Measurements from ENCODE around the gene MED13L.

MED13L gene

GRCh38 chr12:116213885-116214527 lies 63.5 kb downstream of the MED13L start:
- no peak for DNase-seq (ENCODE audit: low spot score)

- DNase-seq (ENCODE audit: low spot score) = no peak
These were observed 64.5 kb downstream of the MED13L start for GRCh38 chr12:116213014-116213413.

GRCh38 chr12:116210762-116211161 lies 66.7 kb downstream of the MED13L start:
- no peak for DNase-seq (ENCODE audit: low spot score)

GRCh38 chr12:116210131-116210530 lies 67.4 kb downstream of the MED13L start:
- DNase-seq (ENCODE audit: low spot score) = no peak

- no peak for DNase-seq (ENCODE audit: low spot score)
These were observed 68.0 kb downstream of the MED13L start for GRCh38 chr12:116209503-116209902.

GRCh38 chr12:116207274-116207673 lies 70.2 kb downstream of the MED13L start:
- no peak for DNase-seq (ENCODE audit: low spot score)

- DNase-seq (ENCODE audit: low spot score) = no peak
These were observed 70.7 kb downstream of the MED13L start for GRCh38 chr12:116206828-116207227.

- DNase-seq (ENCODE audit: low spot score) = no peak
These were observed 72.7 kb downstream of the MED13L start for GRCh38 chr12:116204785-116205184.

- no peak for DNase-seq (ENCODE audit: low spot score)
These were observed 73.3 kb downstream of the MED13L start for GRCh38 chr12:116204169-116204568.

GRCh38 chr12:116202940-116203339 lies 74.6 kb downstream of the MED13L start:
- no peak for DNase-seq (ENCODE audit: low spot score)

- DNase-seq (ENCODE audit: low spot score) = no peak
These were observed 75.1 kb downstream of the MED13L start for GRCh38 chr12:116202433-116202832.

GRCh38 chr12:116201908-116202307 lies 75.6 kb downstream of the MED13L start:
- no peak for DNase-seq (ENCODE audit: low spot score)

GRCh38 chr12:116201359-116201758 lies 76.1 kb downstream of the MED13L start:
- no peak for DNase-seq (ENCODE audit: low spot score)

- DNase-seq (ENCODE audit: low spot score) = no peak
These were observed 76.7 kb downstream of the MED13L start for GRCh38 chr12:116200812-116201211.

- no peak for DNase-seq (ENCODE audit: low spot score)
These were observed 78.3 kb downstream of the MED13L start for GRCh38 chr12:116199160-116199706.

GRCh38 chr12:116196752-116197718 lies 80.5 kb downstream of the MED13L start:
- DNase-seq (ENCODE audit: low spot score) = peak; percentile 63

- DNase-seq (ENCODE audit: low spot score) = no peak
These were observed 81.3 kb downstream of the MED13L start for GRCh38 chr12:116196226-116196625.

- no peak for DNase-seq (ENCODE audit: low spot score)
These were observed 82.5 kb downstream of the MED13L start for GRCh38 chr12:116194935-116195431.

- no peak for DNase-seq (ENCODE audit: low spot score)
These were observed 87.8 kb downstream of the MED13L start for GRCh38 chr12:116189692-116190091.

GRCh38 chr12:116188581-116188980 lies 88.9 kb downstream of the MED13L start:
- no peak for DNase-seq (ENCODE audit: low spot score)

GRCh38 chr12:116187151-116187511 lies 90.4 kb downstream of the MED13L start:
- DNase-seq (ENCODE audit: low spot score) = no peak

GRCh38 chr12:116186482-116187150 lies 90.9 kb downstream of the MED13L start:
- no peak for DNase-seq (ENCODE audit: low spot score)
